Epithelial cell of proximal tubule (primary cell): ENCODE data around the gene BMF. TPM values are rescaled to one million over a fixed set of nuclear protein-coding genes. Genes with fewer than 3 reads are reported as not detected.
A peak's percentile ranks its signal among the peaks of the same experiment; 100 is the strongest.

ENCODE experiments used
- DNase-seq: peaks from one replicate; pipeline ENCODE4 v3.0.0-alpha.2; 2011; ENCODE audit warnings: low read depth
- H3K4me3 ChIP-seq: 2 replicates; pipeline ENCODE4 v1.5.1; 2011; ENCODE audit warnings: low read depth, mild to moderate bottlenecking, low read length
- CTCF ChIP-seq: conservative IDR thresholded peaks from 2 replicates; pipeline ENCODE4 v1.5.1; 2012; ENCODE audit warnings: low read depth, mild to moderate bottlenecking, low read length
- total RNA-seq: library from RNA; depleted of rRNA; stranded (reverse); fragments of >200 nt; gene quantifications from 2 replicates; pipeline ENCODE4 v1.2.3, GENCODE V29; 2015

BMF gene
- total RNA-seq, 1 donor from 2014 or later: 33.1 TPM

- DNase-seq: no peak
- H3K4me3 ChIP-seq: no peak overlapping the region
- no peak for TF ChIP-seq CTCF
Observed at GRCh38 chr15:40045572-40046217, 63.0 kb downstream of the BMF start.

GRCh38 chr15:40044717-40045571 is 63.7 kb downstream of the BMF start:
- DNase-seq: no peak
- H3K4me3 ChIP-seq: peak overlapping the region; percentile 31
- peak; percentile 82 for TF ChIP-seq CTCF

- H3K4me3 ChIP-seq: no peak overlapping the region
- no peak for DNase-seq
- TF ChIP-seq CTCF: no peak
Observed at GRCh38 chr15:40043927-40044716, 64.6 kb downstream of the BMF start.

GRCh38 chr15:40042791-40043320 is 65.8 kb downstream of the BMF start:
- DNase-seq: no peak
- TF ChIP-seq CTCF: no peak
- no peak overlapping the region for H3K4me3 ChIP-seq

- no peak for DNase-seq
- no peak for TF ChIP-seq CTCF
- no peak overlapping the region for H3K4me3 ChIP-seq
Observed at GRCh38 chr15:40040770-40041169, 67.9 kb downstream of the BMF start.

GRCh38 chr15:40040293-40040635 is 68.4 kb downstream of the BMF start:
- no peak for TF ChIP-seq CTCF
- DNase-seq: no peak
- H3K4me3 ChIP-seq: peak overlapping the region; percentile 90
